OCI-LY7 (cell line): ENCODE data around the gene PHF14. TPM values are rescaled to one million over a fixed set of nuclear protein-coding genes. Genes with fewer than 3 reads are reported as not detected.

ENCODE experiments used
- BruUV-seq: library from RNA; stranded (reverse); fragments of 400-500 nt; replicated peaks from 2 replicates; lab custom pipeline; 2021; lab: Mats Ljungman, UMichigan
- CTCF ChIA-PET: fragments of 300-600 bp; sonication (Branson Sonifier 250); formaldehyde crosslinking; loops from one replicate; lab custom pipeline; 2022; ENCODE audit warnings: antibody characterized with exemption; ENCODE audit not compliant: unreplicated experiment; lab: Charles Lee
- POLR2A ChIA-PET: fragments of 300-600 bp; sonication (Branson Sonifier 250); formaldehyde crosslinking; loops from one replicate; lab custom pipeline; 2022; ENCODE audit warnings: antibody characterized with exemption; lab: Charles Lee
- DNase-seq: peaks from one replicate; pipeline ENCODE4 v3.0.0-alpha.2; 2015; ENCODE audit warnings: low spot score
- H2AFZ ChIP-seq: fragments of 200-600 bp; sonication (generic), shearing (Covaris generic); 2 replicates; pipeline ENCODE4 v1.6.1; 2014; ENCODE audit warnings: mild to moderate bottlenecking, antibody characterized with exemption, low read length, moderate library complexity
- H3K27ac ChIP-seq: fragments of 200-600 bp; sonication (generic); 2 replicates; pipeline ENCODE4 v1.5.1; 2014; ENCODE audit warnings: mixed run types, low read depth, mild to moderate bottlenecking, moderate library complexity, low read length, inconsistent platforms; ENCODE audit not compliant: poor library complexity, severe bottlenecking
- H3K36me3 ChIP-seq: fragments of 200-600 bp; sonication (generic); 2 replicates; pipeline ENCODE4 v1.6.1; 2014; ENCODE audit warnings: mild to moderate bottlenecking, antibody characterized with exemption, low read length, moderate library complexity, mixed read lengths; ENCODE audit not compliant: insufficient read depth
- H3K4me1 ChIP-seq: fragments of 200-600 bp; sonication (generic); 2 replicates; pipeline ENCODE4 v1.5.1; 2014; ENCODE audit warnings: mild to moderate bottlenecking, low read length; ENCODE audit not compliant: insufficient read depth, poor library complexity, severe bottlenecking
- H3K4me2 ChIP-seq: fragments of 200-600 bp; sonication (generic); 2 replicates; pipeline ENCODE4 v1.6.1; 2014; ENCODE audit warnings: mild to moderate bottlenecking, low read length
- H3K4me3 ChIP-seq: fragments of 200-600 bp; sonication (generic); 2 replicates; pipeline ENCODE4 v1.5.1; 2014; ENCODE audit warnings: mild to moderate bottlenecking, low read depth, low read length; ENCODE audit not compliant: poor library complexity, severe bottlenecking
- H3K79me2 ChIP-seq: fragments of 200-600 bp; sonication (generic); 2 replicates; pipeline ENCODE4 v1.6.1; 2016; ENCODE audit warnings: low read depth, mild to moderate bottlenecking, low read length, moderate library complexity, mixed read lengths; ENCODE audit not compliant: insufficient read depth
- H3K9me2 ChIP-seq: fragments of 200-600 bp; sonication (generic); 2 replicates; pipeline ENCODE4 v1.6.1; 2016; ENCODE audit warnings: mild to moderate bottlenecking, low read length, mixed read lengths; ENCODE audit not compliant: insufficient read depth
- H3K9me3 ChIP-seq: fragments of 200-600 bp; sonication (generic); 2 replicates; pipeline ENCODE4 v1.6.1; 2014; ENCODE audit warnings: mild to moderate bottlenecking, mixed run types, low read length, mixed read lengths
- H4K20me1 ChIP-seq: fragments of 200-600 bp; sonication (generic); 2 replicates; pipeline ENCODE4 v1.6.1; 2014; ENCODE audit warnings: mild to moderate bottlenecking, antibody characterized with exemption, low read length, moderate library complexity, mixed read lengths; ENCODE audit not compliant: insufficient read depth
- CTCF ChIP-seq: fragments of 200-600 bp; sonication (generic); conservative IDR thresholded peaks from 2 replicates; pipeline ENCODE4 v1.5.1; 2014; ENCODE audit warnings: mild to moderate bottlenecking, antibody characterized with exemption, low read length, moderate library complexity, mixed read lengths
- EZH2phosphoT487 ChIP-seq: fragments of 200-600 bp; sonication (generic); IDR thresholded peaks from 2 replicates; pipeline ENCODE4 v1.6.1; 2018; ENCODE audit warnings: low read depth, borderline replicate concordance, mild to moderate bottlenecking, mixed run types, antibody characterized with exemption, low read length, moderate library complexity, mixed read lengths
- intact Hi-C: fragments of 100-400 bp; cut with micrococcal nuclease; formaldehyde crosslinking; loops from one replicate; pipeline ENCODE4 v1.10.0; 2022; ENCODE audit not compliant: unreplicated experiment
- total RNA-seq, 2 experiments: library from RNA; depleted of rRNA in 1 of 2; stranded (reverse); fragments of >200 nt in 1 of 2; shearing (Covaris generic) in 1 of 2; gene quantifications; 2 replicates each; pipeline ENCODE4 v1.2.3, GENCODE V29; 2014 to 2022

The PHF14 gene
- total RNA-seq, 2 experiments from 2014 or later = 39.9 to 55.5 TPM

GRCh38 chr7:11193131-11193867 is 219.6 kb downstream of the PHF14 start:
- Histone ChIP-seq H3K36me3 (no peaks in the 10 kb centered on the region), H3K9me3 (no peaks in the 10 kb centered on the region), H3K27ac (no peak overlapping the region), H3K4me1 (no peaks in the 10 kb centered on the region), H4K20me1 (no peaks in the 10 kb centered on the region), H3K4me3 (no peak overlapping the region), H2AFZ (no peak overlapping the region), H3K9me2 (no peaks in the 10 kb centered on the region), H3K79me2 (no peaks in the 10 kb centered on the region), H3K4me2 (no peak overlapping the region)
- DNase-seq = no peak
- BruUV-seq = no TSS peak
- no peak for TF ChIP-seq CTCF
- TF ChIP-seq EZH2phosphoT487 = no peak
- ChIA-PET POLR2A (interaction anchor here (0.6 kb wide), 1 partner anchor 381 kb away, joined by 6 read pairs; no protein-coding TSS in a partner anchor), CTCF (no interaction called here)
- intact Hi-C loops = no loop called here

GRCh38 chr7:11193888-11194287 is 220.2 kb downstream of the PHF14 start:
- intact Hi-C loops = no loop called here
- no TSS peak for BruUV-seq
- no peaks in the 10 kb centered on the region for H3K4me1 ChIP-seq
- no peak overlapping the region for H3K4me2 ChIP-seq
- no peaks in the 10 kb centered on the region for H3K9me2 ChIP-seq
- no peaks in the 10 kb centered on the region for H4K20me1 ChIP-seq
- POLR2A ChIA-PET = interaction anchor here (0.6 kb wide), 1 partner anchor 381 kb away, joined by 6 read pairs; no protein-coding TSS in a partner anchor
- no peak for DNase-seq
- H2AFZ ChIP-seq = no peak overlapping the region
- H3K9me3 ChIP-seq = no peaks in the 10 kb centered on the region
- CTCF ChIA-PET = no interaction called here
- H3K4me3 ChIP-seq = no peak overlapping the region
- no peaks in the 10 kb centered on the region for H3K36me3 ChIP-seq
- H3K79me2 ChIP-seq = no peaks in the 10 kb centered on the region
- TF ChIP-seq CTCF (no peak), EZH2phosphoT487 (no peak)
- H3K27ac ChIP-seq = no peak overlapping the region

GRCh38 chr7:11194492-11194891 is 220.8 kb downstream of the PHF14 start:
- intact Hi-C loops = no loop called here
- CTCF ChIA-PET = no interaction called here

More at GRCh38 chr7:11194492-11194891, 220.8 kb downstream of the PHF14 start:
- H3K4me1 ChIP-seq = no peaks in the 10 kb centered on the region
- TF ChIP-seq CTCF = no peak
- no peak for TF ChIP-seq EZH2phosphoT487
- POLR2A ChIA-PET = no interaction called here
- no peaks in the 10 kb centered on the region for H3K36me3 ChIP-seq
- BruUV-seq = no TSS peak
- H3K4me2 ChIP-seq = no peak overlapping the region
- H4K20me1 ChIP-seq = no peaks in the 10 kb centered on the region
- no peaks in the 10 kb centered on the region for H3K9me2 ChIP-seq
- H3K27ac ChIP-seq = no peak overlapping the region
- H3K4me3 ChIP-seq = no peak overlapping the region
- H2AFZ ChIP-seq = no peak overlapping the region
- no peaks in the 10 kb centered on the region for H3K79me2 ChIP-seq
- H3K9me3 ChIP-seq = no peaks in the 10 kb centered on the region
- no peak for DNase-seq
